GM19463 (cell line): ENCODE results near the gene TMEM255B.
"Not testable (repeated sequence)": the region's sequence is repeated elsewhere in the genome, so short reads cannot be mapped to it uniquely, and the experiment has no call there.

ENCODE experiments used
- ATAC-seq: cut with Tn5 transposase; IDR thresholded peaks from one replicate; pipeline ENCODE4 v1.9.1; 2021; ENCODE audit warnings: mild to moderate bottlenecking, moderate library complexity; ENCODE audit not compliant: unreplicated experiment

TMEM255B gene

DNA sequence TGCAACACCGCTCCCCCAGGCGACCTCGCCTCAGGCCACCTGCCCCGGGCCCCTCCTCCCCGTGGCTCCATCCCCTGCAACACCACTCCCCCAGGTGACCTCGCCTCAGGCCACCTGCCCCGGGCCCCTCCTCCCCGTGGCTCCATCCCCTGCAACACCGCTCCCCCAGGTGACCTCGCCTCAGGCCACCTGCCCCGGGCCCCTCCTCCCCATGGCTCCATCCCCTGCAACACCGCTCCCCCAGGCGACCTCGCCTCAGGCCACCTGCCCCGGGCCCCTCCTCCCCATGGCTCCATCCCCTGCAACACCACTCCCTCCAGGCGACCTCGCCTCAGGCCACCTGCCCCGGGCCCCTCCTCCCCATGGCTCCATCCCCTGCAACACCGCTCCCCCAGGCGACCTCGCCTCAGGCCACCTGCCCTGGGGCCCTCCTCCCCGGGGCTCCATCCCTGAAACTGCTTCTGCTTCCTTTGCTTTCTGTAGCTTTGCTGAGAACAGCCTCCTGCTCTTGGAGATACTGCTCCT, 71.5 kb downstream of the TMEM255B start:
- not testable (repeated sequence) for ATAC-seq

DNA sequence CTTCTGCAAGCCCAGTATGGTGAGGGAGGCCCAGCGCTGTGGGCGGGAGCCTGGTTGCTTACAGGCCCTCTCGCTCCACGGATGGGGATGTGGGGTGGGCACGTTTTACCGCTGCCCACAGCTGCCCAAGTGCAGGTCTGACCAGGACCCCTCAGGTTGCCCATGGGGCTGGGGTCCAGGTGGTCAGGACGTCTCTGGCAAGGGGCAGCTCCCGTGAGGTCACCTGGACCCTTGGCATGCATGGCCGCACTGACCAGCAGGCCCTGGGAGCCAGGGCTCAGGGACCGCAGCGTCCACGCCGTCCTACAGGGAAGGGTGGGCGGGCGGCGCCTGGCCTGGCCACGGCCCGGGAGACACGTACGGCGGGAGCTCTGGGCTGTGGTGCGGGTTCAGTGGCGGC, 72.0 kb downstream of the TMEM255B start:
- ATAC-seq, result no peak

DNA sequence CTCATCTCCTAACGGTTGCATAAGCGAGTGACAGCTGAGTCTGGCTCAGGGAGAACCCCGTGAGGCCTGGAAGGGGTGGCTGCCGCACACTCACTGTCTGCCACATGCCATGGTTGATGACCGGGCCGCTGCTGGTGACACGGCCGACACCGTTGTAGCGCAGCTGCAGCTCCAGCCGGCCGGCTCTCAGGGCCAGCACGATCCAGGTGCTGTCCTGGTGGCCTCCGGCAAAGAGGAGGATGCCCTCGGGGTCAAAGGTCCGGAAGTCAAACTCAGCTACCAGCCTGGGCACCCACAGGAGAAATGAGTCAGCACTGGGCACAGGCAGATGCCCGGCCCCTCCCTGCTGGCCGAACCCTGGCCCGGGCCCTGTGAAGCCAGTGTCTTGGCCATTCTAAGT, 73.2 kb downstream of the TMEM255B start:
- ATAC-seq, result no peak

DNA sequence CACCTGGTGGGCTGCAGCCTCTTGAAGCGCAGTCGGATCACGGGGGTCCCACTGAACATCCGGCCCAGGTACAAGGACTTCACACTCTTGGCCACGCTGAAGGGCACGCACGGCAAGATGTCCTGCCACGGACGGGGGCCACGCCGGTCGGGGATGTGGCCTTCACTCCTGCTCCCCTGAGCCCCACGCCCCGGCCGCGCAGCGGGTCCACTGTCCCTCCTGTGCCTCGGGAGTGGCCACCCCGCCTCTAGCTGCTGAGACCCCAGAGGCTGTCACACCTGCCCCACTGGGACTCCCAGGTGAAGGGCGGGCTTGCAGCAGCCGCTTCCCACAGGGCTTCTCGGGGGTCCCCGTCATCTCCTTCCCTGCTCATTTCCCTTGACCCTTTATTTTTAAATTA, 73.6 kb downstream of the TMEM255B start:
- no peak for ATAC-seq

DNA sequence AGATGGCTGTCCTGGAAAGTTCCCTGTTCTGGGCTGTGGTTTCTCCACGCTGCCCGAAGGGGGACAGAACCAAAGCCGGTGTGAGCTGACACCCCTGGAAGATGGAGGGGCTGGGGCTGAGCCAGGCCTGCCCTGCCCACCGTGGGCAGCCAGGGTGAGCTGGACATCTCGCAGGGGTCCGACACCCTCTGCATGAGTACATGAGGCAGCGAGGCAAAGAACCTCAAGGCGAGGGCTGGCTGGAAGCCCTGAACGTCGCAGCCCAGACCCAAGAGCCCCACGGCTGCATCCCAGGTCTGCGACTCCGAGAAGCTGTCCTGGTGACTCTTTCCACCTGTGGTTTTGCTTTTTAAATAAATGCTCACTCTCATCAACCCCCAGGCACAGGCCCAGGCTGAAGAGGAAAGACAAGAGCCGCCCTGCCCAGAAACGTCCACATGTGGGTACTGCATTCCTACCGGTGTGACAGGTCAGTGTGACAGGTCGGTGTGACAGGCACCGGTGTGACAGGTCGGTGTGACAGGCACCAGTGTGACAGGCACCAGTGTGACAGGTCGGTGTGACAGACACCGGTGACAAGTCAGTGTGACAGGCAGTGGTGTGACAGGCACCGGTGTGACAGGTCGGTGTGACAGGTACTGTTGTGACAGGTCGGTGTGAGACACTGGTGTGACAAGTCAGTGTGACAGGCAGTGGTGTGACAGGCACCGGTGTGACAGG, 74.2 kb downstream of the TMEM255B start:
- ATAC-seq, result no peak

DNA sequence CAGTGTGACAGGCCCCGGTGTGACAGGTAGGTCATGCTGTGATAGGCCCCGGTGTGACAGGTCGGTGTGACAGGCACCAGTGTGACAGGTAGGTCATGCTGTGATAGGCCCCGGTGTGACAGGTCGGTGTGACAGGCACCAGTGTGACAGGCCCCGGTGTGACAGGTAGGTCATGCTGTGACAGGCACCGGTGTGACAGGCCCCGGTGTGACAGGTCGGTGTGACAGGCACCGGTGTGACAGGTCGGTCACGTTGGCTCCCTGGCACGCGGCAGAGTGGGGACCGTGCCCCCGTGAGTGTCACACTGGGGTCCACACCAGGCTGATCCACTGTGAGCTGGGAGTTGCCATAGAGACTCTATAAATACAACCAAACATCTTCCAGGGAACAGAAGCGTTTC, 75.0 kb downstream of the TMEM255B start:
- ATAC-seq, result not testable (repeated sequence)

DNA sequence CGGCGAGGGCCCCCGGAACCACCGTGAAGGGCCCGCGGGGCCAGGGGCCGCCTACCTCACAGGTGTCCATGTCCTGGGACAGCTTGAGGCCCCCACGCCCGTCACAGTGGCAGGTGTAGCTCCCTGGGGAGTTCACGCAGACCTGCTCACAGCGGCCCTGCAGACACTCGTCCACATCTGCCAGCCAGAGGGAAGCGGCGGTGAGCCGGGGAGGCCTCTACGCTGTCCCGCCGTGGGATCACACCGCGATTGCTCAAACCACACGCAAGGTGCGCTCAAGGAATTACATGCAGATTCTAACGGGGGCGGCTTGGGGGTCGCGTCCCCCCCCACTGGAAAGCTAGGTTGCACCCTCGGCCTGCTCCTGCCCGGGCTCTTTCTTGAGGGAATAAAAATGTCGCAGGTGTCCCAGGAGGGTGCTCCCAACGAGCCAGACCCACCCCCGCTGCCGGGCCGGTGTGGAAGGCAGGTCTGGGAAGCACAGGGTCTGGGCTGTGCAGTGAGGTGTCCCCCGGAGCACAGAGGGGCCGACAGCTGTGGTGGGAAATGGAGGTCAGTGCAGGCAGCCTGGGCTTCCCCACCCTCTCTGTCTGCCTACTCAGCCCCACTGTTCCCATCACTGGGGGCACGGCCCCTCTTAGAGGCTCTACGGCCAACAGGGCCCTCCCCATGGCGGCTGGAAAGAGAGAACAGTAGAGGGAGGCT, 75.6 kb downstream of the TMEM255B start:
- no peak for ATAC-seq

DNA sequence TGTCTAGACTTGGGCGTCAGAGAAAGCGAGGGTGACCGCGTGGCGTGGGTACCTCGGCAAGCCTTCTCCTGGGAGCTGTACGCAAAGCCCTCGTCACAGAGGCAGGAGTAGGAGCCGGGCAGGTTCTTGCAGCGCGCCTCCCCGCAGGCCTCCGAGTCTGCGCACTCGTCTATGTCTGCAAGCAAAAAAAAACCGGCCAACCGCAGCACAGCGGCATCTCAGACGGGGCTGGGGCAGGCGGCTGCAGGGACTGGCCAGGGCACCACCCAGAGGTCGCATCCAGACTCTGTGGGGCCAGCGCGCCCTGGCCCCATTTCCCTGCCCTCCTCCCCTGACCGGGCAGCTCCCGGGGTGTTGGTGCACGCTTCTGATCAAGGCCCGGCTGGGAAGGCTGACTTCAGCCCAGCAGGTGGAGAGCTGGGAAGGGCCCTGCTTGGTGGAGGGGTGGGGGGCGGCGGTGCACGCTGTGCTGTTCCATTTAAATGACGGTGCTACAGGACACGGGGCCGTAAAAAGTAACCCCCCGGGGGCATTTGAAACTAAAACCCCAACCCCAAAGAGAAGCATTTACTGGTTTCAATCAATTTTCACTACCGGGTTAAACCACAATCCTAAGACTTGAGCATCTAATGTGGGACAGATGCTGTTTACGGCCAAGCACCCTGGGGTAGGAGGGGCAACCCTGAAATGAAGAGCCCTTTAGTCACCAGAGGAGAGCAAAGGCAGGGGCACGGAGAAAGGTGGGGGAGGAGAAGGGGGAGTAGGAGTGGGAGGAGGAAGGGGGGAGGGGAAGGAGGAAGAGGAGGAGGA, 76.6 kb downstream of the TMEM255B start:
- ATAC-seq, result no peak

DNA sequence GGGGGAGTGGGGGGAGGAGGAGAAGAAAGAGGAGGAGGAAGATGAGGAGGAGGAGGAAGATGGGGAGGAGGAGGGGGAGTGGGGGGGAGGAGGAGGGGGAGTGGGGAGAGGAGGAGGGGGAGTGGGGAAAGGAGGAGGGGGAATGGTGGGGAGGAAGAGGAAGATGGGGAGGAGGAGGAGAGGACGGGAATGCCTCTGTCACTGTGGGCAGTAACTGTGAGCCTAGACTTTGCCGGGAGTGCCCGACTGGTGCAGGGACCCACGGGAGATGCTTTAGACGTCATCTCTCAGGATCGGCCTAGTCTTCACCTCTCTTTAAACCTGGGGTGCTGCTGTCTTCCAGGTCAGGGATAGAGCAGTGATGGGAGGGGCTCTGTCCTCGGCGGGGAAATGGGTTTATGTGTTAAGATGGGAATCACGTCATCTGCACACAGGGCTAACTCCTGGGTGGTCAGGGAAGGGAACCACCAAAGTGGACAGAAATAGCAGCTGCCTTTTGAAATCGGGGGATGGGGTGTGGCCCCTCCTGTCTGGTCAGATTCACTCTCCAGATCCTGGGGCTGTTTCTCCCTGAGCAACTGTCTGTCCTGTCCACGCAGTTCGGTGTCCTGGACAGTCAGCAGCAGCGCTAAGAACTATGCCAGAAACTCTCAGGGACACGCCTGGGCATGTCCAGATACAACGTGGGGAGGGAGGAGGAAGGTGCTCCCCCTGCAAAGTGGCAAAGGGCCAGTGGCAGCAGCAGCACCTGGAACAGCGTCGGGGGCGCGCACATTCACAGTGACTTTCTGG, 77.9 kb downstream of the TMEM255B start:
- ATAC-seq, result no peak

DNA sequence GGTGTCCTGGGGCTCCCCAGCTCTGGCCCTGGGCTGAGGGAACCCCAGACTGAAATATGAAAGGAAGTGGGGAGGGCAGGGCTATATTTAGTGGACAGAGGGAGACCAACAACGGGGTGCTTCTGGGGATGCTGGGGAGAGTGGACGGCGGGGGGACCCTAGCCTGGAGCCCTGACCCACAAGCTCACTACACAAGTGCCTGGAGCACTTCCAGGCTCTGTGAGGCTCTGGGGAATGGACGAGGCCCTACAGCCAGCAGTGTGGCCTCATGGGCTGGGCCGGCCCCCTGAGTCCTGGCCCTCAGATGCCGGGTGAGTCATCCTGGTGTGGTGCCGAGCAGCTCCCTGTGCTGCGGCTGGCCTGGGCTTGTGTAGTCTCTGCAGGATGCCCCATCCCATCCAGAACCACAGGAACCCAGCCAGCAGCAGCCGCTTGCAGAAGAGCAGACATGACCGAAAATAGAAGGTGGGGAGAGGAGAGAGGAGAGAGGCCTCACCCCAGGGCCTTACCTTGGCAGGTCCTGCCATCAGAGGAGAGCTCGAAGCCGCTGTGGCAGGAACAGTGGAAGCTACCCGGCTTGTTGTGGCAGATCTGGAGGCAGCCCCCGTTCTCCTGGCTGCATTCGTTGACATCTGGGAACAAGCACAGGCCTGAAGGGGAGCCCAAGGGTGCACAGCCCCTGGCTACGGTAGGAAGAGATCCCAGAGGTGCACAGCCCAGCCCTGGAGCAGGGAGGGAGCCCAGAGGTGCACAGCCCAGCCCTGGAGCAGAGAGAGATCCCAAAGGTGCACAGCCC, 78.7 kb downstream of the TMEM255B start:
- ATAC-seq, result no peak

DNA sequence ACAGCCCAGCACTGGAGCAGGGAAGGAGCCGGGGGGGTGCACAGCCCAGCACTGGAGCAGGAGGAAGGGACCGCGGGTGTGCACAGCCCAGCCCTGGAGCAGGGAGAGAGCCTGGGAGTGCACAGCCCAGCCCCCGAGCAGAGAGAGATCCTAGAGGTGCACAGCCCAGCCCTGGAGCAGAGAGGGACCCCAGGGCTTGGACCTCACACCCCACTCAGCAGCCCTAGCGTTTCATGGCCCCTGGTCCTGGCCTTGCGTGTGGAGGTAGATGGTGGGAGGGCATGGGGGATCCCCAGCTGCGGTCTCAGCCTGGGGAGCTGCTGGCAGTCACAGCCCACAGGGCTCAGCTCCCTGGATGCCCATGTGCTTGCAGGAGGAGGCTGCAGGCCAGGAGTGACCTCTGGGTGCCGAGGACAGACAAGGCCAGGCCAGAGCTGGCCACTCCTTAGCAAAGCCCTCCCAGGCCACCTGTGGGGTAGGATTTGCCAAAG, 79.7 kb downstream of the TMEM255B start:
- ATAC-seq, result no peak

DNA sequence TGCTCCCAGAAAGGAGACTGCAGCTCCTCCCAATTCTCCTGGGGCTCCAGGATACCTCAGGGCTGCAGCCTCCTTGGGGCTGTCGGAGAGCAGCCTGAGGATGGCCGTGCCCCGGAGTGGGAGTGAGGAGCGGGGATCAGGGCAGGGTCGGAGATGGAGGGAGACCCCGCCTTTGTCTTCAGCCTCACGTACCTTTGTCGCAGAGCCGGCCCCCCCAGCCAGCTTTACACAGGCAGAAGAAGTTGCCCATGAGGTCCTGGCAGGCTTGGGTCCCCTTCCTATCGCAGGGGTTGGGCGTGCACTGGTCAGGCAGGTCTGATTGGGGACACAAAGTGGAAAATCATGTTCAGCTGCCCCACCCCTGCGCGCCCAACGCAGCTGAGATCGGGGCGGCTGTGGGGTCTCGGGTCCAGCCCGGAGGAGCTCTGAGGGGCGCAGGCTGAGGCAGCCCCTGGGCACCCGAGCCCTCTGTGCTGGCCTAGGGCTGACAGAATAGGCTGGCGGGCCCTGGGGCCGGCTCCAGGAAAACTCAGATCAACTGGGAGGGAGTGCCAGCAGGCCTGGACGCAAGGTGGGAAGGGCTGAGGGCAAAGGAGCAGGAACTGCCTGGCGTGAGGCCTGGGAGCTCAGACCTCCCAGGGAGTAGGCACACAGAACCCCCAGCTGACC, 80.6 kb downstream of the TMEM255B start:
- no peak for ATAC-seq

DNA sequence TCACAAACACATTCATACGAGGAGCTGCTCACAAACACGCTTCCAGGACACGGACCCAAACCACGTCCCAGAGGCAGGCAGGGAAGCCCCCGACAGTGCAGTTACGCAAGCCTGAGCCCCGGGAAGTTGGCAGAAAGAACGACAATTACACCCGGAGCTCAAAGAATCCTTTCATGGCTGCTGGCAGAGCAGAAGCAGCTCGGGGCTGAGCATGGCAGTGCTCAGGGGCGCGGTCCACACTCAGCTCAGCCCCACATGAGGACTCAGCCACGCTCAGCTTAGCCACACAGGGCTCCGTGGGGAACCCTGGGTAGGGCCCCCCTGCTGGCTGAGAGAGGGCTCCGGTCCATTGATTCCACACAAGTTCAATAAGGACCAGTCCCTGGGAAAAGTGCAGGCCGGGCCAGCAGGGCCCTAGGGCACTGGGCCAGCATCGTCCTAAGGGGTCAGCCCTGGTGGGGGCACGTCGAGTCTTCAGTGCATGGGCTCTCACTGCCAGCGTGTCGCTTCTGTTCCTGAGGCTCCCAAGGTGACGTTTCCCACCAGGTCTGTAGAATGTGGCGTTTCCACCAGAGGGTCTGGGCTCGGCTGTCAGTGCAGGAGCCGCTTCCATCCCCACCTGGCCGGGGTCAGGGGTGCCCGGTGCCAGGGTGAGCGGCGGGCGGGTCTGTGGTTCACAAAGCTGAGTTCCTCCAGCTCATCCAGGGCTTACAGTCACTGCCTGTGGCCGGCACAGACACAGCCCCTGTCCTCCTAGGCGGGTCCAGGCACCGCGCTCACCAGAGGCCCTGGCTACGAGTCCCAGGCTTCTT, 81.7 kb downstream of the TMEM255B start:
- no peak for ATAC-seq

DNA sequence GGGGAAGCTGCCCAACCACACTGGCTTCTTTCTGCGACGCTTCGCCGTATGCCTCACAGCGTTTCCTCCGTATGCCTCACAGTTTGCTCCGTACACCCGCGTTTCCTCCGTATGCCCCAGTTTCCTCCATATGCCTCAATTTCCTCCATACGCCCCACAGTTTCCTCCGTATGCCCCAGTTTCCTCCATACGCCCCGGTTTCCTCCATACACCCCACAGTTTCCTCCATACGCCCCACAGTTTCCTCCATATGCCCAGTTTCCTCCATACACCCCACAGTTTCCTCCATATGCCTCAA, 82.3 kb downstream of the TMEM255B start:
- no peak for ATAC-seq

DNA sequence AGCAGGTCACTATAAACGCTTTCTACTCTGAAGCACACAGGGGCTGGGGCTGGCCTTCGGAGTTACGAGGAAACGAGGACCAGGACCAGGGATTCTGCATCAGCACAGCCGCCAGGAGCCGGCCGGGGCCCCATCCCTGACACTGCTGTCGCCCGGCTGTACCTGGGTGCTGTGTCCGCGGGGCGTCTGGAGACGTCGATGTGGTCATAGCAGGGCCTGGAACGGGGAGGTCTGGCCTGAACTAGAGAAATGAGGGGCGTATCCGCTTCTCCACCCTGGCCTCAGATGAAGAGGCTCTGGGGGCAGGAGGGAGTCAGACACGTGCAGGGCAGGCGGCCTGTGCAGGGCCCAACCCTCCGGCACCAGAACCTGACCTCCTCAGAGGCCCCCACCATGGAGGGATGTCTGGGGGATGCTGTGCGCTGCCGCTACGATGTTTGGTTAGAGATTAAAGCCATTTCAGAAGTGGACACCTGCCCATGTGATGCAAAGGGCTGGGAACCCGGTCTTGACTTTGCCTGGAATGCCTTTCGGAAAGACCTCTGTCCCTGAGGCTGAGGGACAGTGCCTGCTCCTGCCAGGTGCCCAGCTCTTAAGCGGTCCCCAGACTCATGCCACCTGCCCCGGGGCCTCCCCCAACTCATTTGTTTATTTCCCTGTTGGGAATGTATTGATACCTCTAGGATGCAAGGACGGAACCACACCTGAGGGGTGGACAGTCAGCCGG, 83.5 kb downstream of the TMEM255B start:
- no peak for ATAC-seq

DNA sequence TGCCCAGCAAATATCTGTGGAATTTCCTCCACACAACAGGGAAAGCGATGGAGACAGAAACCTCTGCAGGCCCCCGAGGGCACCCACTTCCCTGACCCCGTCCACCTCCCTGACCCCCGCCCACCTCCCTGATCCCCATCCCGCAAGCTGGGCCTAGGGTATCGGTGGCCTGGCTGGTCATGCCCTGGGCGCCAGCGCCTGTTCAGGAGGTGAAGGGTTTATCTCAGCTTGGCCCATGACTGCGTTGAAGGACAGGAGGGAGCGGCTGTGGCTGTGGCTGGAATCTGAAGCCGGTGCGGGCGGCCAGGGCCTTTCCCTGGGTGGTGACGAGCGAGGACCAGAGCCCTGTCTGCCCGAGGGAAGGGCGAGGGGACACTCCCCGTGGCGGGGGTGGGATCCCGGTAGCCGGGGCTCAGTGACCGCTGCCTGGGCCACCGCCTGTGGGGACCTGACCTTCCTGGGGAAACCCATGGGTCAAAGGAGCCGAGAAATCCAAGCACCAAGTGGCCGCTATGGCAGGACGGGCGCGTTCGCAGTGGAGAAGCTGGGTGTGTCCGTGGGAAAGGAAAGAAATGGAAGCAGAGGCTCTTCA, 84.1 kb downstream of the TMEM255B start:
- no peak for ATAC-seq

DNA sequence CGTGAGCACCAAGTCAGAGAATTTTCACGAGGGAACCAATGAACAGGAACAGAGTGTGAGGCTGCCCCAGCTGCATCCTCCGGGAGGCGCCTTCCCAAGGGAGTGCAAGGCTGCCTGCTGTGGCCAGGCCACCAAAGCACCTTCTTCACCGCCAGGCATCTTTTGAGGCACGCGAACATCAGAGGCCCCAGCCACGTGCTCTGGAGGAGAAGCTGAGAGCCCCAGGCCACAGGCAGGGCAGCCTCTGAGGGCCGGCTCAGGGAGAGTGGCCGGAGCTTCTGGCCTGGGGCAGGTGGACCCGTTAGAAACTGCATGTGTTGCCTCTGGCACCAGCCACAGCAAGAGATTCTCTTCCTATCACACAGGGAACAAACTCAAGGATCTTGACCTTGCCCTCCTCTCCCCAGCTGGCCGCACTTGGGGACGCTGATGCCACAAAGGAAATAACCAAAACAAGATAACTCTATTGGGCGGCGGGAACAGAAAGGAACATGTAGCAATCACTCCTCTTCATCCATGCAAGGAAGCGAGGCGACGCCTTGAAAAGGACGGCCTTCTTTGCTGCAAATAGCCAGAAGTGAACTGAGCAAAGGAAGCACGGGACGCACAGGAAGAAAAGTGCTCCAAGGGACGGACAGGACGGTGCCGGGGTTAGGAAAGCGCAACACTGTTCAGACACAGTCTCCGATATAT, 85.0 kb downstream of the TMEM255B start:
- no peak for ATAC-seq
